Measurements from ENCODE around the gene MAGT1.
"Not testable (repeated sequence)": the region's sequence is repeated elsewhere in the genome, so short reads cannot be mapped to it uniquely, and the experiment has no call there.

DNA sequence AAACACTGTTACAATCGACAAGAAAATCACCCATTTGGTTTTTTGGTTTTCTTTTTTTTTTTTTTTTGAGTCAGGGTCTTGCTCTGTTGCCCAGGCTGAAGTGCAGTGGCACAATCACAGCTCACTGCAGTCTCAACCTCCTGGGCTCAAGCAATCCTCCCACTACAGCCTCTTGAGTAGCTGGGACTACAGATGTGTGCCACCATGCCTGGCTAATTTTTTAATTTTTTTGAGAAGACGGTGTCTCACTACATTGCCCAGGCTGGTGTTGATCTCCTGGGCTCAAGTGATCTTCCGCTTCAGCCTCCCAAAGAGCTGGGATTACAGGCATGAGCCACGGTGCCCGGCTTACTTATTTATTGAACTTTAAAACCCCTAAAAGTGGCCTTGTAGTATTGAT is 63.7 kb downstream of the MAGT1 start:
- TF ChIP-seq ARID4B (CRISPR knock-in tag; IDR thresholded peaks at IDR 0.05; ENCODE audit: borderline replicate concordance); SP1 (CRISPR knock-in tag; conservative IDR thresholded peaks at IDR 0.05): not testable (repeated sequence)

Data from WTC11 (cell line).